ENCODE data around the gene AKR1B15.
"Not testable (repeated sequence)": the region's sequence is repeated elsewhere in the genome, so short reads cannot be mapped to it uniquely, and the experiment has no call there.

Gene AKR1B15

DNA sequence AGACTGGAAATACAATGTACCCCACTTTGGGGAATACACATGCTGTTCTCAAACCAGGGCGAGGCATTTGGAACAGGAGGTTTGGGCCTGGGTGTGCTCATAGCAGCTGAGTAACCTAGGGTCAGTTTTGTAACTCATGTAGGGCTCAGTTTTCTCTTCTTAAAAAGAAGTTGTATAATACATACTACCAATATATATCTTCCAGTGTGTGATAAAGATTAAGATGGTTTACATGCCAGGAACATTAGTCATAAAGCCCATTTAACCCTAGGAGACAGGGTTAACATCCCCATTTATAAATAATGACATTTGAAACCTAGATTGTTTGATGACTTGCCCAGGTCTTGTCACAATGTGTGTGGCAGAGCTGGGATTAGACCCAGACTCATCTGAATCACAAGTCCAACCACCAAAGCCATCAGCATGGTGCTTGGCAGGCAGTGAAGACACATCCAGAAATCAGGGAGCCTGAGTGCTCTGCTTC is 15.6 kb upstream of the AKR1B15 start:
- no peak for DNase-seq

DNA sequence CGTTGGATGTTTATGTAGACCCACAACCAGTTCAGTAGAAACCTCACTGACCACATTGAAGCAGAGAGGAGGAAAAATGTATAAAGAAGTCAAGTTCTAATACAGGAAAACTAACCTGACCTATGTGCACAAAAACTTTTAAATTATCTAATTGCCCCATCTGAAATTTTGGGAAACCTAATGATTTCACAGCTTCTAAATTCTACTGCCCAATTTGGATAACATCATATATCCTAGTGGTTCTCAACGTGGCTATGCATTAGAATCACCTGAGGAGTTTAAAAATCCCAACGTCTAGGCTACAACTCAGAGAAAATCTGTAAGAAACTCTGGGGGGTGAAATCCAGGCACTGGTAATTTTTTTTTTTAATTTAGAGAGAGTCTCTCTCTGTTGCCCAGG is 14.3 kb upstream of the AKR1B15 start:
- DNase-seq = no peak

- DNase-seq = no peak
Observed at GRCh38 chr7:134535272-134535918, 13.5 kb upstream of the AKR1B15 start.

DNA sequence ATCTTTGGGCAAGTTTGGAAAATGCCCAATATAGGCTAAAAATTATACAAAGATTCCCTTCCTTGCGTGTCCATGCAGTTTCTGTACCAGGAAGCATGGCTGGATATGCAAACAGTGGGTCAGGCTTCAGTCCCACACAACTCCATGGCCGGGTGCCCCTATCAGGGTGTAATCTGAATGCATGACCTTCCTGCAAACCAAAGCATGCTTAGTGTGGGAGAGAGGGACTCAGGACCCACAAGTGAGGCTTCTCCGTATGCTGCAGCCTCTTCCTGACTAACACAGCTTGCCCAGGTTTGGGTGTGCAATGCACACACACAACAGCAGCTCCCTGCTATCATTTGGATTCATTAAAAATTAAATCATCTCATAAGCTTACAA is 13.0 kb upstream of the AKR1B15 start:
- DNase-seq = no peak

DNA sequence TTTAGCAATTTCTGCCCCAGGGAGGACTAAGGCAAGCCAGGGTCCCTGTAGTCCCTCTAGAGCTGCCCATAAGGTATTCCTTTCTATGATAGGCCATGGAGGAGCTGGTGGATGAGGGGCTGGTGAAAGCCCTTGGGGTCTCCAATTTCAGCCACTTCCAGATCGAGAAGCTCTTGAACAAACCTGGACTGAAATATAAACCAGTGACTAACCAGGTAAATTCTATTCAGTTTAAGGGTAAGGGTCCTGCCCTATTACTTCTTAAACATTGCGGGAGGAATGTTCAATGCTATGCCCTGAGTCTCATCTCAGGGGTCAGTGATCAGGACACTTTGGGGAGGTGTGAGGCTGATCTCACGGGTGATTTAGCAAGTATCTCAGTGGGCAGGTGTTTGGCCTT is 12.4 kb upstream of the AKR1B15 start:
- DNase-seq = not testable (repeated sequence)

GRCh38 chr7:134537273-134537781 is 11.6 kb upstream of the AKR1B15 start:
- not testable (repeated sequence) for DNase-seq

GRCh38 chr7:134539380-134540004 is 9.4 kb upstream of the AKR1B15 start:
- no peak for DNase-seq

- not testable (repeated sequence) for DNase-seq
Observed at GRCh38 chr7:134541501-134542194, 7.3 kb upstream of the AKR1B15 start.

GRCh38 chr7:134542195-134542771 is 6.6 kb upstream of the AKR1B15 start:
- no peak for DNase-seq

DNA sequence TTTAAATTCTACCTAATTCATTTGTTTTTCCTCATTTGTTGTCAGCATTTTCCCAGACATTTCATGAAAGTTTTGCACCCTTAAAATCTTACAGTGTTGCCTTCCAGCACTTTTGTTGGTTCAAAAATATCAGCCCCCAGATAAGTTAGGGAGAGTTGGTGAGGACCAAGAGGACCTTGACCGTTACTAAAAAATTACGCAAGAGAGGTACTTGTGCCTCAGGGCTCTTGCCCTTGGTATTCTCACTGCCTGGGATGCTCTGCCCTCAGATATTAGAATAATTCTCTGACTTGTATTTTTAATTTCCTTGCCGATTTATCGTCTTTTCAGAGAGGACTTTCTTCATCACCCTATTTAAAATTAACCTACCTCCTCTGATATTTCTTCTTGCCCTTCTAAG is 3.5 kb upstream of the AKR1B15 start:
- no peak for DNase-seq

GRCh38 chr7:134545918-134546317 is 3.0 kb upstream of the AKR1B15 start:
- DNase-seq = no peak

- DNase-seq = no peak
Observed at GRCh38 chr7:134546955-134547354, 2.0 kb upstream of the AKR1B15 start.

DNA sequence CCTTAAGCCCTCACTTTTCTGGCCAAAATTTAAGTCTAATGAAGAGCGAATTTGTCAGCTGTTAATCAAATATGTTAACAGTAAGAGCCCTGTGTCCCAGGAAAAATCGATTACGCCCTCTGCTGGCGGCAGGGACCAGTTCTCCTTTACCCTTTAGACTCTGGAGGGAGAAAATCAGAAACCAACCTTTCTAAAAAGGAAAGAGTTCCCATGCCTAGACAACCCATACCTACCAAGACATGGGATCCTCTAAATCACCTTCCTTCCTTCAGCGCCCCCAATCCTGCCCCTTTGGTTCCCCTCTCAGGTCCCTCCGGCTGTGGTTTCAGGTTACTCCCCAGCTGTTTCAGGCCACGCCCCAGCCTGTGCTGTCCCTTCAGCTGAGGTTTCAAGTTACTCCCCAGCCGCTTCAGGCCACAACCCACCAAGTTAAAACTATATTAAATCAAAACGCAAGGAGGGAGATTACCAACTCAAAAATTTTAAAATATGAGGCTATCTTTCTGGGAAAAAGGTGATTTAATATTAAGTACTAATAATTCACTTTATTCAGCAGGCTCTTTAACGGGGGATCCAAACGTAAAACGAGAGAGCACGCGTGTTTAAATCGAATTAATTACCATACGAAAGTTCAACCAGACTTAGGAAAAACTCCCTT is 1.4 kb upstream of the AKR1B15 start:
- no peak for DNase-seq

DNA sequence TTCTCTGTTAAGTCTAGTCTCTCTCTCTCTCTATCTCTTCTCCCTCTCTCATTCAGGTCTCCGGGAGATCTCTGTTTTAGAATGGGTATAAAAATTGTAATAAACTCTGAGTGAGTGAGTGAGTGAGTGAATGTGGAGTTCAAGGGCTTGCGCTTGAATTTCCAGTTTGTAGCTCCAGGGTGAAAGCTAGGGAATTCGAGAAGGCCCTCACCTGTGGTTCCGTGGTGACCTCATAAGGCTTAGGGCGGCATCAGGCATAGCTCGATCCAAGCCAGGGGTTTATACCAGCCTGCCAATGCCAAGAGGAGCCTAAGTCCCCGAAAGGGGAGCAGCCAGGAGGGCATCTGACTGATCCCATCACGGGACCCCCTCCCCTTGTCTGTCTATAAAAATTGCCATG is 456 bp downstream of the AKR1B15 start:
- DNase-seq = no peak

GRCh38 chr7:134552105-134552504 is 3.2 kb downstream of the AKR1B15 start:
- DNase-seq = no peak

DNA sequence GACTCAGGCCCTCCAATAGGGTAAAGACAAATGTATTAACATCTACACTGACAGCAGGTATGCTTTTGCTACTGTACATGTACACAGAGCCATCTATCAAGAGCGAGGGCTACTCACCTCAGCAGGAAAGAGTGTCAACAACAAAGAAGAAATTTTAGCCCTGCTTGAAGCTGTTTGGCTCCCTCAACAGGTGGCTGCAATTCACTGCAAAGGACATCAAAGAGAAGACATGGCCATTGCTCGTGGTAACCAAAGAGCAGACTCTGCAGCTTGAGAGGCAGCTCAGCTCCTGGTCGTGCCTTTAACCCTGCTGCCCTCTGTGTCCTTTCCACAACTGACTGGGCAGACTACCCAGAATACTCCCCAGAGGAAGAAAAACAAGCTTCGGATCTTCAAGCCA is 5.1 kb downstream of the AKR1B15 start:
- DNase-seq = no peak

DNA sequence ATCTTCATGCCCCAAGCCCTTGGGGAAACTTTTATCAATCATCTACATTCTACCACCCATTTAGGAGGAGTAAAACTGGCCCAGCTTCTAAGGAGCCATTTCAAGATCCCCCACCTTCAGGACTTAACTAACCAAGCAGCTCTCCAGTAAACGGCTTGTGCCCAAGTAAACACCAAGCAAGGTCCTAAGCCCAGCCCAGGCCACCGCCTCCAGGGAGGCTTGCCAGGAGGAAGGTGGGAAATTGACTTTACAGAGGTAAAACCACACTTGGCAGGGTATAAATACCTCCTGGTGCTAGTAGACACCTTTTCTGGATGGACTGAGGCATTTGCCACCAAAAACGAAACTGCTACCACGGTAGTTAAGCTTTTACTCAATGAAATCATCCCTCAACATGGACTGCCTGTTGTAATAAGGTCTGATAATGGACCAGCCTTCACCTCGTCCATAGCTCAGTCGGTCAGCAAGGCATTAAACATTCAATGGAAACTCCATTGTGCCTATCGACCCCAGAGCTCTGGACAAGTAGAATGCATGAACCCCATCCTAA is 5.6 kb downstream of the AKR1B15 start:
- DNase-seq = no peak

DNA sequence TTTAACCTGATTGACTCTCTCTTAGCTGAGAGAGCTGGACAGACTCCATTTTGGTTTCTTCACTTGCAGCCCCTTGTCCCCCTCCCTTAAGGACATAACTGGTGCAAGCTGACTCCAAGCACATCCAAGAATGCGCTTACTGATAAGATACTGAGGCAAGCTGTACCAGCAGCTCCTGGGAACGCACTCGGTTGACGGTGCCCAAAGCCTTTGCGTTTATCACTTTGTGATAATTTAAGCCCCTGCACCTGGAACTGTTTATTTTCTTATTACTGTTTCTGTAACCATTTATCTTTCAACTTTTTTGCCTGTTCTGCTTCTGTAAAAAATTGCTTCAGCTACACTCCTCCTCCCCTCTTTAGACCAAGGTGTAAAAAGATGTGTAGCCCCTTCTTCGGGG is 8.5 kb downstream of the AKR1B15 start:
- no peak for DNase-seq

DNA sequence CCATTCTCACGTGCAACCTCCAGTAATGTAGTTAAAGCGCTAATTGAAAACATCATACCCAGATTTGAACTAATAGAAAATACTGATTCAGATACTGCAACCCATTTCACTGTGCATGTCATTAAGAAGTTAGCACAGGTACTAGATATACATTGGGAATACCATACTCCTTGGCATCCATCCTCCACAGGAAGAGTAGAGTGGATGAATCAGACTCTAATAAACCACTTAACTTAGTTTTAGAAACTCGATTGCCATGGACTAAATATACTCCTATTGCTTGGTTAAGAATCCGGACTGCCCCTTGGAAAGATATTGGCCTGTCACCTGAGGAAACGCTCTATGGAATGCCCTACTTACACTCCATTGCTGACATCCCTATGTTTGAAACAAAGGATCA is 9.5 kb downstream of the AKR1B15 start:
- no peak for DNase-seq

GRCh38 chr7:134561616-134562015 is 12.7 kb downstream of the AKR1B15 start:
- DNase-seq = not testable (repeated sequence)

DNA sequence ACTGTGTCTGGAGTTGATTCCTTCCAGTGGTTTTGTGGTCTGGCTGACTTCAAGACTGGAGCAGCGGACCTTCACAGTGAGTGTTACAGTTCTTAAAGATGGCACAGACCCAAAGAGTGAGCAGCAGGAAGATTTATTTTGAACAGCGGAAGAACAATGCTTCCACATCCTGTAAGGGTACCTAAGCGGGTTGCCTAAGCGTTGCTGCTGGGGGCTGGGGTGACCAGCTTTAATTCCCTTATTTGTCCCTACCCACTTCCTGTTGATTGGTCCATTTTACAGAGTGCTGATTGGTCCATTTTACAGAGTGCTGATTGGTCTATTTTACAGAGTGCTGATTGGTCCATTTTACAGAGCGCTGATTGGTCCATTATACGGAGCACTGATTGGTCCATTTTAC is 13.2 kb downstream of the AKR1B15 start:
- DNase-seq = no peak

DNA sequence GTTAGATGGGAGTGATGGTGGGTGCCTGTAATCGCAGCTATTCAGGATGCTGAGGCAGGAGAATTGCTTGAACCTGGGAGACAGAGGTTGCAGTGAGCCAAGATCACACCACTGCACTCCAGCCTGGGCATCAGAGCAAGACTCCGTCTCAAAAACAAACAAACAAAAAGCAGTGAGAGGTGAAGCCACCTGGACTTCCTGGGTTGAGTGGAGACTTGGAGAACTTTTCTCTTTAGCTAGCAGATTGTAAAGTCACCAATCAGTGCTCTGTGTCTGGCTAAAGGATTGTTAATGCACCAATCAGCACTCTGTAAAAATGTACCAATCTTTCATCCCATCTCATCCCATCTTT is 14.5 kb downstream of the AKR1B15 start:
- DNase-seq = not testable (repeated sequence)

DNA sequence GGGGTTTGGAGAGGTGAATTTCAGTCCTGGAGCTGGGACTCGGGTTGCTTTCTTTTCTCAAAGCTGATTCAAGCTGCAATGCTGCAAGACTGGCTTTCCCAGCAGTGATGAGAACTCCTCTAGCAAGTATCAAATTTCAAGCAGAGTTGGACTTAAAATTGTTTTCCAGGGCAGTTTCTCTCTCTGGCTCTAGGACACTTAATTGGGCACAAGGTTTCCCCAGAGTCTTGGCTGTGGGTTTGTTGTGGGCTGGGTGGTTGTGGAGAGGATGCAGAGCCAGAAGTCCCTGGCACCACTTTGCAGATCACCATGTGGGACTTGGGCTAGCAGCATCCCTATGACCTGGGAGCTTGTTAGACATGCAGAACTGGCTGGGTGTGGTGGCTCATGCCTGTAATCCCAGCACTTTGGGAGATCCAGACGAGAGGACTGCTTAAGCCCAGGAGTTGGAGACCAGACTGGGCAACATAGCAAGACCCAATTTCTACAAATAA is 16.8 kb downstream of the AKR1B15 start:
- no peak for DNase-seq
